Keratinocyte (primary cell): Measurements from ENCODE around the gene LARGE1.

Source experiments
- CTCF ChIP-seq, 3 experiments: IDR thresholded peaks in 1 of 3; conservative IDR thresholded peaks in 1 of 3; optimal IDR thresholded peaks in 1 of 3; 2 replicates in 2 of 3; 3 replicates in 1 of 3; pipeline versions ENCODE3 to v1.5.1; 2011; ENCODE audit warnings: low read length in 3 of 3, mild to moderate bottlenecking in 3 of 3, moderate library complexity in 2 of 3, control low read depth in 1 of 3, inconsistent platforms in 1 of 3; ENCODE audit not compliant: insufficient read depth in 2 of 3; ENCODE audit errors: extremely low read depth in 1 of 3
- EZH2 ChIP-seq: IDR thresholded peaks from one replicate; pipeline ENCODE4 v1.6.1; 2012; ENCODE audit warnings: inconsistent platforms, mild to moderate bottlenecking, low read length, moderate library complexity

- no peak for TF ChIP-seq CTCF (optimal IDR thresholded peaks at IDR 0.05 in 1 of 3, IDR thresholded peaks at IDR 0.05 in 1 of 3, conservative IDR thresholded peaks at IDR 0.05 in 1 of 3; ENCODE audit: extremely low read depth in 1 of 3, insufficient read depth in 2 of 3, low read length in 3 of 3)
- no peak for TF ChIP-seq EZH2
Observed at GRCh38 chr22:33569559-33569958, 350.7 kb downstream of the LARGE1 start.
